ENCODE results near the gene CCDC157. TPM values are rescaled to one million over a fixed set of nuclear protein-coding genes. Genes with fewer than 3 reads are reported as not detected.
A peak's percentile ranks its signal among the peaks of the same experiment; 100 is the strongest.

Gene CCDC157
- total RNA-seq, 1 experiment from 2014 or later, result 0.45 TPM

- DNase-seq (ENCODE audit: extremely low read depth, low read depth), result no peak
Measured at GRCh38 chr22:30406400-30406799, 49.6 kb downstream of the CCDC157 start.

GRCh38 chr22:30408388-30409102, 51.7 kb downstream of the CCDC157 start:
- no peak for DNase-seq (ENCODE audit: extremely low read depth, low read depth)

- DNase-seq (ENCODE audit: extremely low read depth, low read depth), result no peak
Measured at GRCh38 chr22:30411780-30412179, 55.0 kb downstream of the CCDC157 start.

GRCh38 chr22:30413001-30413400, 56.2 kb downstream of the CCDC157 start:
- DNase-seq (ENCODE audit: extremely low read depth, low read depth), result no peak

GRCh38 chr22:30413745-30414524, 57.1 kb downstream of the CCDC157 start:
- DNase-seq (ENCODE audit: extremely low read depth, low read depth), result no peak

- DNase-seq (ENCODE audit: extremely low read depth, low read depth), result no peak
Measured at GRCh38 chr22:30414525-30415047, 57.8 kb downstream of the CCDC157 start.

- no peak for DNase-seq (ENCODE audit: extremely low read depth, low read depth)
Measured at GRCh38 chr22:30416403-30416802, 59.6 kb downstream of the CCDC157 start.

- DNase-seq (ENCODE audit: extremely low read depth, low read depth), result no peak
Measured at GRCh38 chr22:30416837-30417236, 60.0 kb downstream of the CCDC157 start.

- DNase-seq (ENCODE audit: extremely low read depth, low read depth), result no peak
Measured at GRCh38 chr22:30420347-30421125, 63.7 kb downstream of the CCDC157 start.

GRCh38 chr22:30421695-30422480, 65.1 kb downstream of the CCDC157 start:
- no peak for DNase-seq (ENCODE audit: extremely low read depth, low read depth)

GRCh38 chr22:30422481-30423300, 65.9 kb downstream of the CCDC157 start:
- DNase-seq (ENCODE audit: extremely low read depth, low read depth), result peak; percentile 77

GRCh38 chr22:30423301-30423958, 66.6 kb downstream of the CCDC157 start:
- no peak for DNase-seq (ENCODE audit: extremely low read depth, low read depth)

GRCh38 chr22:30423959-30424533, 67.2 kb downstream of the CCDC157 start:
- peak; percentile 98 for DNase-seq (ENCODE audit: extremely low read depth, low read depth)

- no peak for DNase-seq (ENCODE audit: extremely low read depth, low read depth)
Measured at GRCh38 chr22:30424534-30425326, 67.9 kb downstream of the CCDC157 start.

- DNase-seq (ENCODE audit: extremely low read depth, low read depth), result no peak
Measured at GRCh38 chr22:30425327-30425615, 68.5 kb downstream of the CCDC157 start.

GRCh38 chr22:30425616-30426387, 69.0 kb downstream of the CCDC157 start, which contains the start of gene MTFP1:
Gene MTFP1, plus strand, starts transcription at chr22:30425768. Its CDS starts 112 bp downstream, at chr22:30425880.
- no peak for DNase-seq (ENCODE audit: extremely low read depth, low read depth)

All from NCI-H460 (cell line).